Activated T-helper 1 cell treated with anti-CD3 and anti-CD28 coated beads, Interleukin-12 subunit alpha, Interleukin-12 subunit beta, Interleukin-2, Interleukin-4 antibody, amounts not matched to agents 30 ng/mL and 10 ng/mL and 1 ng/mL, durations not matched to agents 14 hours and 24 hours and 36 hours (primary cell): ENCODE results near the gene ATXN2L. TPM values are rescaled to one million over a fixed set of nuclear protein-coding genes. Genes with fewer than 3 reads are reported as not detected.
A peak's percentile ranks its signal among the peaks of the same experiment; 100 is the strongest.

ENCODE experiments used
- DNase-seq: peaks from one replicate; pipeline ENCODE4 v3.0.0; 2021; ENCODE audit warnings: low spot score
- H3K27ac Mint-ChIP-seq: one replicate; pipeline ENCODE4 v1.8.0; 2021; ENCODE audit warnings: mild to moderate bottlenecking, mixed read lengths
- H3K27me3 Mint-ChIP-seq: one replicate; pipeline ENCODE4 v1.8.0; 2022; ENCODE audit warnings: mild to moderate bottlenecking, moderate library complexity, mixed read lengths; ENCODE audit not compliant: insufficient read depth
- H3K36me3 Mint-ChIP-seq: one replicate; pipeline ENCODE4 v1.8.0; 2021; ENCODE audit warnings: low read depth, mixed read lengths
- H3K4me1 Mint-ChIP-seq: one replicate; pipeline ENCODE4 v1.8.0; 2021; ENCODE audit warnings: low read depth, mixed read lengths
- H3K4me3 Mint-ChIP-seq: one replicate; pipeline ENCODE4 v1.8.0; 2021; ENCODE audit warnings: mild to moderate bottlenecking, moderate library complexity, mixed read lengths
- H3K9me3 Mint-ChIP-seq: one replicate; pipeline ENCODE4 v1.8.0; 2021; ENCODE audit warnings: mixed read lengths
- intact Hi-C: fragments of 100-400 bp; cut with micrococcal nuclease; formaldehyde crosslinking; loops from one replicate; pipeline ENCODE4 v1.15.1; 2024
- total RNA-seq: library from RNA; stranded (reverse); gene quantifications from 2 replicates; pipeline ENCODE4 v1.2.3, GENCODE V29; 2022

Gene ATXN2L
- total RNA-seq, 1 donor from 2014 or later, result 337 TPM

GRCh38 chr16:28826141-28826540 is 3.3 kb downstream of the ATXN2L start:
- H3K27ac Mint-ChIP-seq, result no peak overlapping the region
- H3K4me1 Mint-ChIP-seq, result peaks cover 57% of the 10 kb centered on the region
- no peaks in the 10 kb centered on the region for H3K9me3 Mint-ChIP-seq
- DNase-seq, result no peak
- peaks cover 4% of the 10 kb centered on the region for H3K27me3 Mint-ChIP-seq
- peak overlapping the region; percentile 53 for H3K4me3 Mint-ChIP-seq
- H3K36me3 Mint-ChIP-seq, result peaks cover 55% of the 10 kb centered on the region
- intact Hi-C loops, result no loop called here

GRCh38 chr16:28829747-28830146 is 6.9 kb downstream of the ATXN2L start:
- no peak for DNase-seq
- no peak overlapping the region for H3K4me3 Mint-ChIP-seq
- H3K27me3 Mint-ChIP-seq, result peaks cover 2% of the 10 kb centered on the region
- H3K27ac Mint-ChIP-seq, result no peak overlapping the region
- H3K4me1 Mint-ChIP-seq, result peaks cover 55% of the 10 kb centered on the region
- H3K9me3 Mint-ChIP-seq, result no peaks in the 10 kb centered on the region
- H3K36me3 Mint-ChIP-seq, result peaks cover 80% of the 10 kb centered on the region
- intact Hi-C loops, result no loop called here

- H3K9me3 Mint-ChIP-seq, result no peaks in the 10 kb centered on the region
- peaks cover 2% of the 10 kb centered on the region for H3K27me3 Mint-ChIP-seq
Measured at GRCh38 chr16:28830531-28830930, 7.7 kb downstream of the ATXN2L start.

GRCh38 chr16:28834349-28834748 is 11.6 kb downstream of the ATXN2L start:
- Mint-ChIP-seq H3K4me3 (no peak overlapping the region), H3K4me1 (peaks cover 23% of the 10 kb centered on the region), H3K27me3 (peaks cover 2% of the 10 kb centered on the region), H3K9me3 (no peaks in the 10 kb centered on the region), H3K27ac (no peak overlapping the region), H3K36me3 (peaks cover 73% of the 10 kb centered on the region)
- DNase-seq, result no peak
- intact Hi-C loops, result no loop called here

More at GRCh38 chr16:28830531-28830930, 7.7 kb downstream of the ATXN2L start:
- H3K27ac Mint-ChIP-seq, result no peak overlapping the region
- H3K4me3 Mint-ChIP-seq, result no peak overlapping the region
- peaks cover 47% of the 10 kb centered on the region for H3K4me1 Mint-ChIP-seq
- intact Hi-C loops, result no loop called here
- no peak for DNase-seq
- peaks cover 81% of the 10 kb centered on the region for H3K36me3 Mint-ChIP-seq

- DNase-seq, result no peak
- intact Hi-C loops, result no loop called here
- Mint-ChIP-seq H3K36me3 (peaks cover 67% of the 10 kb centered on the region), H3K4me3 (no peak overlapping the region), H3K27ac (peak overlapping the region; percentile 44), H3K27me3 (peaks cover 2% of the 10 kb centered on the region), H3K4me1 (peaks cover 20% of the 10 kb centered on the region), H3K9me3 (no peaks in the 10 kb centered on the region)
Measured at GRCh38 chr16:28834873-28835863, 12.4 kb downstream of the ATXN2L start.

GRCh38 chr16:28835864-28836760 is 13.3 kb downstream of the ATXN2L start:
- peaks cover 2% of the 10 kb centered on the region for H3K27me3 Mint-ChIP-seq
- no peak for DNase-seq
- no peak overlapping the region for H3K27ac Mint-ChIP-seq
- intact Hi-C loops, result no loop called here
- no peaks in the 10 kb centered on the region for H3K9me3 Mint-ChIP-seq
- peaks cover 17% of the 10 kb centered on the region for H3K4me1 Mint-ChIP-seq
- peaks cover 59% of the 10 kb centered on the region for H3K36me3 Mint-ChIP-seq
- no peak overlapping the region for H3K4me3 Mint-ChIP-seq

- DNase-seq, result no peak
- Mint-ChIP-seq H3K36me3 (peaks cover 62% of the 10 kb centered on the region), H3K4me1 (peaks cover 17% of the 10 kb centered on the region), H3K4me3 (no peak overlapping the region), H3K27me3 (peaks cover 2% of the 10 kb centered on the region), H3K9me3 (no peaks in the 10 kb centered on the region), H3K27ac (no peak overlapping the region)
- intact Hi-C loops, result no loop called here
Measured at GRCh38 chr16:28836761-28837064, 13.9 kb downstream of the ATXN2L start.

- Mint-ChIP-seq H3K27me3 (no peaks in the 10 kb centered on the region), H3K4me1 (peaks cover 13% of the 10 kb centered on the region), H3K36me3 (peaks cover 62% of the 10 kb centered on the region), H3K27ac (peak overlapping the region; percentile 65), H3K9me3 (no peaks in the 10 kb centered on the region), H3K4me3 (no peak overlapping the region)
- intact Hi-C loops, result no loop called here
- DNase-seq, result no peak
Measured at GRCh38 chr16:28837672-28838557, 15.1 kb downstream of the ATXN2L start.

- no peak for DNase-seq
- H3K27me3 Mint-ChIP-seq, result no peaks in the 10 kb centered on the region
- peaks cover 6% of the 10 kb centered on the region for H3K4me1 Mint-ChIP-seq
- peak overlapping the region; percentile 27 for H3K27ac Mint-ChIP-seq
- no peaks in the 10 kb centered on the region for H3K9me3 Mint-ChIP-seq
- peaks cover 58% of the 10 kb centered on the region for H3K36me3 Mint-ChIP-seq
- intact Hi-C loops, result no loop called here
- no peak overlapping the region for H3K4me3 Mint-ChIP-seq
Measured at GRCh38 chr16:28838558-28838918, 15.7 kb downstream of the ATXN2L start.

- intact Hi-C loops, result no loop called here
- Mint-ChIP-seq H3K36me3 (peaks cover 53% of the 10 kb centered on the region), H3K4me3 (no peak overlapping the region), H3K27me3 (no peaks in the 10 kb centered on the region), H3K27ac (no peak overlapping the region), H3K9me3 (no peaks in the 10 kb centered on the region), H3K4me1 (peaks cover 5% of the 10 kb centered on the region)
- DNase-seq, result no peak
Measured at GRCh38 chr16:28839004-28839639, 16.3 kb downstream of the ATXN2L start.

- no peaks in the 10 kb centered on the region for H3K9me3 Mint-ChIP-seq
- intact Hi-C loops, result no loop called here
- H3K27ac Mint-ChIP-seq, result no peak overlapping the region
Measured at GRCh38 chr16:28839899-28840298, 17.1 kb downstream of the ATXN2L start.

GRCh38 chr16:28842696-28843095 is 19.9 kb downstream of the ATXN2L start:
- intact Hi-C loops, result no loop called here

More at GRCh38 chr16:28839899-28840298, 17.1 kb downstream of the ATXN2L start:
- Mint-ChIP-seq H3K27me3 (no peaks in the 10 kb centered on the region), H3K4me1 (peaks cover 9% of the 10 kb centered on the region), H3K4me3 (no peak overlapping the region), H3K36me3 (peaks cover 52% of the 10 kb centered on the region)
- no peak for DNase-seq

More at GRCh38 chr16:28842696-28843095, 19.9 kb downstream of the ATXN2L start:
- Mint-ChIP-seq H3K36me3 (peaks cover 50% of the 10 kb centered on the region), H3K27me3 (no peaks in the 10 kb centered on the region), H3K4me3 (peak overlapping the region; percentile 43), H3K9me3 (no peaks in the 10 kb centered on the region), H3K4me1 (peaks cover 17% of the 10 kb centered on the region), H3K27ac (no peak overlapping the region)
- no peak for DNase-seq
